NCI-H1417 treated with DMSO at 0.1 percent for 48 hours (cell line): Measurements from ENCODE around the gene HIPK2.

ENCODE experiments used
- DNase-seq: peaks from one replicate; lab custom pipeline; 2025; lab: John Stamatoyannopoulos, UW

Gene HIPK2

DNA sequence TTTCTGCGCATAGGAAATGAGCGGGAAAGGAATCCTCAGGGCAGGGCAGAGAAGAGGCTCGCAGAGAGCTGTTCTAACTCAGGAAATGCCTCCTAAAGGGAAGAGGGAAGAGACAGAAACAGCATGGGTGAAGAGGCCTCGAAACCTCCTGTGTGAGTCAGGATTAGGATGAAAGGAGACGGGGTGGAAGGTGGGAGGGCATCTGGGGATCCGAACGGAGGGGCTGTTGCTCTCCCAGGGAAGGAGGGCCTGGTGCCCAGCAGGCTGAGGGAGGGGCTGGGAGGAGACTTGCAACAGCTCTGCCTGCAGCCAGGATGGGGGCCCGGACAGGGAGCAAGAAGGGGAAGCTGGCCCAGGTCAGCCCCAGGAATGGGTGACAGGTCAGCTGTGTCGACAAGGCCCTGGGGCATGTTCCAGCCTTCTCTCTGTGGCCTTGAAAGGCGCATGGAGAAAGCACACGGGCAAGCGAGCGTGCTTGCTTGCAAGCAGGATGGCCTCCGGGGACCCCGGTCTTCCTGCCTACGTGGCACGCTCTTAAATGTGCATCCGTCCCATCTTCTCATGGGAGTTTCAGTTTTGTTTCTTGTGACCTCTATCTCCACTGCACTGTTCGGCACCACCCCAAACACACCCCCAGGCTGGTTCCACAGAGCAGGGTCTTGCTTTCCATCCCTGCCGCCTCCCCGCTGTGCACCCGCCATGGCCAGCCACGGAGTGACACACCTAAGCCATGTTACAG is 63.5 kb downstream of the HIPK2 start:
- no peak for DNase-seq

DNA sequence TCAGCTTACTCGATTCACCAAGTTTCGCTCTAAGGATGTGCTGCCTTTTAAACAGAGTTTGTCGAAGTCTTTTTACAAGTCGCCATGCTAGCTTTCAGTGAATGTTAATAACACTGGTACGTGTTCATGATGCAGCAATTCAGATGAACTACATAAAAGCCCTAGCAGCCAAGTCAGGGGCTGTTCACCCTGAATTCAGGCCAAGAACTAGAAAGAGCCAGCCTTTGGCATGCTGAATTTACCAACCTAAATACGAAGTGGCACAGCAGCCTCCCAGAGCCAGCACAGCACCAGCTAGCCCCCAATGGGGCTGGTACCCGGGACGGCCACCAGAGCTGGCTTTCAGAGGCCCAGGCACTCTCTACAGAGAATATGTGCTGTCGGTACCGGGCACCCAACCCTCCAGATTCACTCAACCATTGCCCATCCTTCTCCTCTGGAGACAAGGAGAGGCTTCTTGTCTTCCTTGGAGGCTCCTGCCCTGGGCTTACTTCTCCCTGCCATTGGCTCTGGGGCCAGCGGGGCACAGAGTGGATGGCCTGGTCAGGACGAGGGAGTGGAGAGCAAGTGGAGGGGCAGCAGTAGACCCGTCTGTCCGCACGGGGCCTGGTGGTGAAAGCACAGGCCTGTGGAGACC is 64.2 kb downstream of the HIPK2 start:
- no peak for DNase-seq

DNA sequence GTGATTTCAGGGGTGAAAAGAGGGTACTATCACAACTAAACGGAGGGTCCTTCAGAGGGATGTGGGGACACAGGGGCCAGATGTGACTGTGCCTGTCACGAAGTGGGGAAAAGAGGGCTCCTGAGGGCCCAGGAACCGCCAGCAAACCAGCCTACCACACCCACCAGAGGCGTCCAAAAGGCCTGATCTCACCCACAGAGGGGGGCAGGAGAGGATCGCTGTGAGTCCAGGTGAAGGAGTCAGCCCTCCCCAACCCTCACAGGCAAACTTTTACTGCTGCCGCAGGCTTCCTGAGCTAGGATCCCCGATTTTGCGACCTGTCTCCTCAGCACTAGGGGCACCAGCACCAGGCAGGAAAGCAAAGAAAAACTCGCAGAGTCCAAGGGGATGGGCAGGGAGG is 64.7 kb downstream of the HIPK2 start:
- DNase-seq = no peak

DNA sequence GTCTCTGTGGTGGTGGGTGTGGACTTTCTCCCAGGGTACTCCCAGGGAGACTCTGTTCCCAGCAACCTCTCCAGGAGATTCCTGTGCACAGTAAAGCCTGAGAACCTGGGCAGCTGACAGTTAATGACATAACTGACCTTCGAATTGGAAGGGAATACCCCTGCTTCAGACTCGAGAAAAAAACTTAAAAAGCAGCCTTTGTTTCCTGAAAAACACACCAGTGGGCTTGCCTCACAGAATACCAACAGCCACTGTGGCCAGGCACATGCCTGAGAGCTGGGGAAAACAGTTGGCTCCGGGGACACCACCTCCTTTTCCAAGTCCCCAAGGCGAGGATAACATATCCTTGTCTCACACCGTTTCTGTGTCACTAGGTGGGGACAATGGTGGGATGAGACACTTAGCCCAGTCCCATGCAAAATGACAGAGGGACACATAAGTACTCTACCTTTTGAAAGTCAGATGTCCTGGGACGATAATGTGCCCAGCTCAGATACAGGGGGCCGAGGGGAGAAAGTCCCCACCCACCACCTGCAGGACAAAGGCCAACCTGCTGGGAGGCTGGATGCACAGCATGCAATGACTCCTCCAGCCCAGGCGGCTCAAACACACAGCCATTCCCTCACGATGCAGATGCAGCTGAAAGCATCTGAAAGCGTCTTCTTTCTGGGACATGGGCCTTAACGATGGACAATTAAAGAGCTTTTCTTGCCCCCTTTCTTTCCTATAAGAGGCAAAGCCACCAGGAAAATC is 65.6 kb downstream of the HIPK2 start:
- DNase-seq = no peak

DNA sequence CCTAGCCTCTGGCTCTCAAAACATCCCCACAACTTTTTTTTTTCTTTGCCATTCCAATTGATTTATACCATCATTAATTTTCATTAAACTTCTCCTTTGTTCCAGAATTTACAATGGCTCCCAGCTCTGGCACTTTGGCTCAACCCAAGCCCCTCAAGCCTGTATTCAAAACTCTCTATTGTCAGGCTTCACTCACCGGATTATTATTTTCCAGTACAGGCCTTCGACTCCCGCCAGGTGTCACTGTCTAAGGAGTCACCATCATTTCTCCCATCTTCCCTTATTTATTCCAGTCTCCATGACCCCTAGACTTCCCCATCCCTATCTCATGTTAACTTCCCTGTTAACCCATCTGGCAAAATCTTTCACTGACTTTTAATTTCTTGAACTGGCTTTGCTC is 67.8 kb downstream of the HIPK2 start:
- DNase-seq = no peak

DNA sequence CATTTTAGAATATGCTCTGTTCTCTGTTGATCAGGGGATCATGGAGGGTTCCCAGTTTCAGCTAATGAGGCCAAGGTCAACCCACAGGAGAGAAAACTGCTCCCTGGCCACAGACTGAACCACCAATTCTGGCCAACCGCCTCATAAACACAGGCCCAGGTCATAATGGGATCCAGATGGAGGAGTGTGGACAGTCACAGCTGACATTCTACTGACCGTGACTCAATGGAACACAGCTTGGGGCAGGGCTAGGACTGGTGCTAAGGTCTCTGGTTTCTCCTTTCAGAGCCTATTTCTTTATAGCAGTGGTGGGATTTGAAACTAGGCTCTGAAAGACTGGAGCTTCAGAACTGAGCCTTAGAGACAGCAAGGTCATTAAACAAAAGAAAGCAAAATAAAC is 68.3 kb downstream of the HIPK2 start:
- no peak for DNase-seq

DNA sequence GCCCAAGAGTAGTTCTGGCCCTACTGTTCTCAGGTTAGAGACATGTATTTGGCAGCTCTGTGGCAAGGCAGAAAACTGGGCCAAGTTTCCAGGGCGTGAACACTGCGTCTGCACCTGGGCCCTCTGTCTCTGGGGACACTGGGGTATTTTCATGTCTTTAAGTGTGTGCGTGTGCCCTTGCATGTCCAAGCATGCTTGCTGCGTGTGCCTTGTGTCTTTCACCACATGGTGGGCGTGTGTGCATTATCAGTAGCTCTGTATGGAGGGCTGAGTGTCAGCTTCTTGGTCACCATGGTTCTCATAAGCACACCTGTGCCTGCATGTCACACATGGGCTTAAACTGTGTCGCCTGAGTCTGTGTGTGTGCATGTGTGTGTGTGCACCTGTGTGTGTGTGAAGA is 69.3 kb downstream of the HIPK2 start:
- DNase-seq = no peak

DNA sequence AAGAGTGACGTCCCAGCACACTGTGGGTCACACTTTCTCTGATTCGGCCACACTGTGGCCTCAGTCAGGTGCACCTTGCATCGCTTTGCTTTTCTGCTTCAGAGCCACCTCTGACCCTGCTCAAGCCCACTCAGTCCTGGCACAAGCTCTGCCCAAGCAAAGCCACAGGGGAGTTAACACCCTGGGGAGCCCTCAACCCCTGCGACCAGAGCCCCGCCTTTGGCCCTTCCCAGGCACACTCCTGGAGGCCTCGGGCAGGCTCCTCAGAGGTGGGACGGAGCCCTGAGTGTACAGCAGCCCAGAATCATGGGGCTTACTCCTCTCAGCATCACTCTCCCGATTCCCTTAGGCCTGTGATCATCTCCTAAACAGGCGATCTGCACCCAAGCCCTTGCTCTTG is 71.0 kb downstream of the HIPK2 start:
- no peak for DNase-seq

DNA sequence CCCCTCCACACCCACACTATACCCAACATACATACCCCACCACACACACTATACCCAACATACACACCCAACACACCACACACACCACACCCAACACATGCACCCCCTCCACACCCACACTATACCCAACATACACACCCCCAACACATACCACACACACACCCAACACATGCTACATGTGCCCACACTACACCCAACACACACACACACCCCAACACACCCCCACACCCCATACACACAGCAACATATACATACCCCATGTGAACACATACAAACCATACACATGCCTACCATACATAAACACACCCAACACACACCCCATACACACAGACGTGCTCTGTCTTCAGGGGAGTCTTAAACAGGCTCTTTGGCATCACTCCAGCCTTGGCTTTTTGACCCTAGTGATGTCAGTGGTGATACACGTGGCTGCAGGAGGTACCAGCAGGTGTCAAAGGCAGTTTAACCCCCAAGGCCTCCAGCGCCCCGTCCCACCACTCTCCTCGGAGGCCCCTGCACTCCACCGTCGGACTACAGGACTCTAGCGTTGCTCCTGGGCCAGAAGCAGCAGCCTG is 73.4 kb downstream of the HIPK2 start:
- DNase-seq = no peak

DNA sequence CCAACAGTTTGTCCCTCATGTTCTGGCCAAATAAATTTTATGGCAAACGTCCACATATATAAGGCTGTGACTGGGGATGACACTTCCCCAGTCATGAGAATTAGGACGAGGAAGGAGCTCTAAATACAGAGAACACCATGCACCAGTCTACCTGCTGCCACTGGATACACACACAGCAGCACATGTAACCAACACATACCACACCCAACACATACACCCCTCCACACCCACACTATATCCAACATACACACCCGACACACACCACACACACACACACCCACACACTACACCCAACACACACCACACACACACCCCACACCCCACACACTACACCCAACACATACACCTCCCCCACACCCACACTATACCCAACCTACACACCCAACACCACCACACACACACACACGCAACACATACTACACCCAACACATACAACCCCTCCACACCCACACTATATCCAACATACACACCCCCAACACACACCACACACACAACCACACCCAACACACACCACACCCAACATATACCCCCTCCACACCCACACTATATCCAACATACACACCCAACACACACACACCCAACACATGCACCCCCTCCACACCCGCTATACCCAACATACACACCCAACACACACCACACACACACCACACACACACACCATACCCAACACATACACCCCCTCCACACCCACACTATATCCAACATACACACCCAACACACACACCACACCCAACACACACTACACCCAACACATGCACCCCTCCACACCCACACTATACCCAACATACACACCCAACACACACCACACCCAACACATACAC is 74.1 kb downstream of the HIPK2 start:
- DNase-seq = no peak

DNA sequence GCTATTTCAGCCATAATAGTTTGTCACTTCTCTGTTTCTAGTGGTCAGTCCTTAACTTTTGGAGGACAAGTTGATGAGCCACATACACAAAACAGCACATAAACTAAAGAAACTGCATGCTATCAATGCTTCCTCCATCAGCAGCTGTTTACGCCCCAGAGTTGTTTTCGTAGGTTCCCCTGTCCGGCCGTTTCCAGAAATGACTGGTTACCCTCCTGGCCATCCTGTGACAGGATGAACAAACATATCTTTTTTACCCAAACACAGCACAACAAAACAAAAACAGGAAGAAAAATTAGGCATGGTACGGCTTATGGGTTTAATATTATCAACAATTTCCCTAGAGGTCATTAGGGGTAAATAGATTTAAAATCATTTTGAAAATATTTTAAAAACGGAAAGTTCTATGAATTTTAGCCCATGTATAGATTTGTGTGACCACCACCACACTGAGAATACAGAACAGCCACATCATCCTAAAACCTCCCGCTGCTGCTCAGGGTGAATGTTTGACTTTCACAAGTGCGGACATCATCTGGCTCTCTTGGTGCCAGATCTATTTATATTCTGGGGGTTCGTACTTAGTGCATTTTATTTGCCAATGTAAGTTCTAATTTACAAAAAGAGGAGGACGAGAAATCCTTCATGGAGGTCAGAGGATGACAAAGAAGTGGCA is 74.8 kb downstream of the HIPK2 start:
- DNase-seq = no peak

DNA sequence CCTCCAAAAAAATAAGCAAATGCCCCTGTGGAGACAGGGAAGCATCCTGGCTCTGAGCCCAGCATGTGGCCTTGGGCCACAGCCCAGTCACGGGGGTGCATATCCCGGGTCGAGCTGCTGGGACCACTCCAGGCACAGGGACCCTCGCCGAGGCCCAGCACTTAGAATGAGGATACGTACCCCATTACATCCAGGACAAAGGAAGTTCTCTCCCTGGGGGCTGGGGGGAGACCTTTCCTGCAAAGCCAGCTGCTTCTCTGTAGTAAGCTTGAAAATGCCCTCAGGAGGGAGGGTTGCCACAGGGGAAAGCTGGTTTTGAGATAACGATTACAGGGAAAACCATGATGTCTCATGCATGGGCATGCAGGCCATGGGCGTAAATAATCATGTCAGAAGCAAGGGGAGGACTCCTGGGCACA is 75.5 kb downstream of the HIPK2 start:
- no peak for DNase-seq

DNA sequence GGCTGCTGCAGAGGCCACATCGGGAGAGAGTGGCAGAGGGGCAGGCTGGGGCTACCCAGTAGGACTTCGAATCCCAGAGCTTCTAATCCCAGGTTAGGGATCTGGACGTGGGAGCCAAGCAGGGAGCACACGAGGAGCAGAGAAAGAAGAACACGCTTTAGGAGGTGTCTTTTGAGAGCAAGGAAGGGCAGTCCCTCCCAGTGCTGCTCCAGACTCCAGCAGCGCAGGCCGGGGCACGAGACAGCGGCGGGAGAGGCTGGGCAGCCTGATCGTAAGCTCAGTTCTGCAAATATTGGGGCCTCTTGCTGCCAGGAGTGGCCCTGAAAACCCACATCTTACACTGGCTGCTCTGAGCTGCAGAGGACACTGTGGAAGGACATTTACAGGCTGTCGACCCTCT is 75.9 kb downstream of the HIPK2 start:
- no peak for DNase-seq

DNA sequence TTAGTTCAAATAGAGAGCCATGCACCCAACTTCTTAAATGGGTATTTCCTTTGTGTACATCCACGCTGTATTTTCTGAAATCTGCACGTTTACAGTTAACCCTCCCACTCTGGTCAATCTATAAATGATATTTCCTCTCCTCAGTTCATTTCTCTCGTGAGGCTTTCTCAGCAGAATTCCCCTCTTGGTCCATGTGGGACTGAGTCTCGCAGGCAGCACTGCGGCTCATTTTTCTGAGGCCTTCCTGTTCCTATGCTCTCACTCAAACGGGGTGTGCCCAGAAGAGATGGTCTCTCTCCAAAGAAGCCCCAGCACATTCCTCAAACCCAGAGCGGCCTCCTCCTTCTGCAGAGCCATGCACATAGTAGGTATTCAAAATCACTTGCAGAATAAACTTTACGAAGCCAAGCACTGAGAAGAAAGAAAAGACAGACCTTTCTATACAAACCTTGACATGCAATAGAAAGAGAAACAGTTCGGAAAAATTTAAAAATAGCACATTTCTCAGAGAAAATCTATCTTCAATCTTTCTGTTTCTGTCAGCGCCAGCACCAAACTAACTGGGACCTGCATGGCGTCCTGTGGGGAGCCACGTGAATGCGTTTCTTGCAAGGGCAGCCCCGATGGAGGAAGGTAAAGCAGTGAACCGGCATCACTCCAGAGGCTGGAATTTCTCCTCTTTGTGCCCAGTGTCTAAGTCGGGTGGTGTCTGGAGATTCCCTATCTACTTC is 77.1 kb downstream of the HIPK2 start:
- DNase-seq = no peak

DNA sequence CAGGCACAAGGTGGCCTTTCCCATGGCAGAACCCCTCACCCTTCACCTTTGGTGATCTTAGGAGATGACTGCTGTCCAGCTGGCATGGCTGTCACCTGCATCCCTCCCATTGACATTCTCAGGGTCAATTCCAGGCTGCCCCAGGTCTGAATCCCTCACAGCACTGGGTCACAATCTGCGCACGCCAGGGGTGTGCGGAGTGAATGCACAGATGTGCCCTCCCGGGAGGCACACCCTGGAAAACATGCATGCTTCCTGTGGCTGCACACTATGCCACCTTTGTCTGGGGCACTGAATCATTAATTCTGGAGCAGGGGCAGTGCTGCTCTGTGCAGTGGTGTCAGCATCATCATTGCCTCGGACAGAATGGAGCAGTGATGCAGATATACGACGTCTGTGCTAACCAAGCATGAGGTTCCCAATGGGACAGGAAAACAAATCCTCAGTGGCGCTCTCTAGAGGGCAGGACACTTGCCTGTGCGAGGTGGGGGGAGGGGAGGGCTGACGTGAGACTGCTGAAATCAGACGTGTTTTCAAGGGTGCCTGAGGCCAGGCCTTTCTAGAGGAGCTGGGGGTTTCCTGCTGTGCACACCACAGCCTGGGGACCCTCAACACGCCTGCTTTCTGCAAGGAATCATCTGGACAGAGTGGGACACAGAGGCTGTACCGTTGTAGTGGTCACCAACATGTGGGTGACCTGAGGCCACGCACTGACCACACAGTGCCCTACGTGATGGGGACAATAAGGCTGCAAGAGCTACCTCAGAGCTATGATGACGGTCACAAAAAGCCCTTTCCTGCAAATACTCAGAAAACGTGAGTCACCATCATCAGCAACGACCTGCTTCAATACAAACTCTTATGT is 77.9 kb downstream of the HIPK2 start:
- no peak for DNase-seq

DNA sequence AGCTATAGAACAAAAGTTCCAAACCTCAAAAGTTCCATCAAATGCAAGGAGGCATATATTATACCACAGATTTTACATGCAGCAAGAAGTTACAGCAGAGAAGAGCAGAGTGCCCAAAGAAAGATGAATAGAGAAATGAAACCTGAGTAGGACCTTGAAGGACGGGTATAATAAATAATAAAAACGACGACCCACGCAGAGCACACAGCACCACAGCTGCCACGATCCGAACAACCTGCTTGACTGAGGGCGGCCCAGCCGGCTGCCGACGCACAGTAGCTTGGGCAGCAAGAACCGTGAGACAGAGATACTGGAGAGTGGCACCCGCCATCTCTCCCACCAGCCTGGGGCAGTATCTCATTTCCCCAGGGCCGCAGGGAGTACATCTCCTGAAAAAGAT is 79.0 kb downstream of the HIPK2 start:
- no peak for DNase-seq

DNA sequence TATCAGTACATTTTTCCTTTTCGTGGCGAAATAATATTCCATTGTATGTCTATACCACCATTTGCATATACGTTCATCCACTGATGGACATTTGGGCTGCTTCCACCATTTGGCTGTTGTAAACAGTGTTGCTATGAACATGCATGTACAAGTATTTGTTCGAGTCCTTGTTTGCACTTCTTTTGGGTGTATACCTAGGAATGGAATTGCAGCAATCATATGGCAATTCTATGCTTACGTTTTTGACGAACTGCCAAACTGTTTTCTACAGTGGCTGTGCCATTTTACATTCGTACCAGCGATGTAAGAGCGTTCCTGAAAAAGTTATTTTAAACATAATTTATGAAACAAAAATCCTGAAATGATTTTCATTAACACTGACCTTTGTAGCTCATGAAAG is 79.5 kb downstream of the HIPK2 start:
- DNase-seq = no peak

DNA sequence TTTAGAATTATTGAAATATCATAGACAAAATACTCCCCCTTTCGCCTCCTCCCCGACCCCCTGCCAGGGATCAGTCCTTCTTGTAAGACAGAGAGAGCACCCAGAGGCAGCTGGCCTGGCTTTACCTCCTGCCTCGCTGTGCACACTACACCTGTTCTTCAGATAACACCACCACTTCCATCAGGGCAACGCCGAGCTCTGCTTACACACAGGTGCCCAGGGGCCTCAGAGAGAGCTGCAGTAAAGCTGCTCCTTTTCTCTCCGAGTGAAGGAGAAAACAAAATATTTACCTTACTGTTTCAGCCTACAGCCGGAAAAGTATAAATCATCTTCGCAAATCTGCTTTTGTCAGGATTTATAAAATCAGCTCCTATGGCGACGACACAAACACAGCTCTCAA is 80.7 kb downstream of the HIPK2 start:
- DNase-seq = peak; percentile 94

DNA sequence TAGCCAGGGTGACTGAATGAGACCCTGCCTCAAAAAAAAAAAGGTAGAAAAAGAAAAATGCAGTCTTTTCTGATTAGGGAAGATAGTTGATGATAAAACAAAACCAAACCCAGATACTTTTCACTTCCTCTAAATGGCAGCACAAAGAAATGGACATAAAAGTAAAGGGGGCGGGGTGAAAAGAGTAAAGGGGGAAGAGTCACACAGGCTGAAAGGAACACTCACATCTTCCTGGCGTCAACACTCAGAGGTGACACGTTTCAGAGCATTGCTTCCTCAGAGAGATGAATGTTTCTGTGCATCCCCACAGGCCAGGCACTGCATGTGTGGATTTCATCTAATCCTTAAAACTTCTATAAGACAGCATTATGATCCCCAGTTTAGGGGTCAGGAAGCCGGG is 81.2 kb downstream of the HIPK2 start:
- peak; percentile 64 for DNase-seq

DNA sequence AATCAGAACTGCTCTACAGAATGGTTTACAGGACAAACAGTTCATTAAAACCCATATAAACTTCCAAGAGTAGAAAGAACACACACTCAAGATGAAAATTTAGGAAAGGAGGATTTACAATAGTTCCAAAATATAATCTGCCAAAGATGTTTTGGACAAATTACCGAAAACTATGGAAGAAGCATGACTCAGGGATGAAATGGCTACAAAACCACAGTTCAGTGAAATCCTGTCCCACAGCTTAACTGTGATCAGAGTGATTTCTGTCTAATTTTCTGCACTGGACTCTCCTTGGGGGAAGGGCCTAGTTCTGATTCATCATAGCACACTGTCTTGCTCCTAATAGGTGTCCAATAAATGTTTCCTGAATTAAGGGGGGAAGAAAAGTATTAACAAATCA is 82.2 kb downstream of the HIPK2 start:
- no peak for DNase-seq
